Activated naive CD8-positive, alpha-beta T cell treated with anti-CD3 and anti-CD28 coated beads, Interleukin-2, amount 50 U/mL, for 24 hours (primary cell): ENCODE results near the gene GRIK2.

Source experiments
- ATAC-seq: fragments of 150-1000 bp; cut with Tn5 transposase; one replicate; pipeline ENCODE4 v1.10.0; 2021
- DNase-seq: peaks from one replicate; pipeline ENCODE4 v3.0.0; 2021
- H3K27ac Mint-ChIP-seq: one replicate; pipeline ENCODE4 v1.8.0; 2021; ENCODE audit warnings: mild to moderate bottlenecking, mixed read lengths
- H3K27me3 Mint-ChIP-seq: one replicate; pipeline ENCODE4 v1.8.0; 2021; ENCODE audit warnings: mixed read lengths
- H3K36me3 Mint-ChIP-seq: one replicate; pipeline ENCODE4 v1.8.0; 2021; ENCODE audit warnings: low read depth, mixed read lengths
- H3K4me1 Mint-ChIP-seq: one replicate; pipeline ENCODE4 v1.8.0; 2021; ENCODE audit warnings: mixed read lengths
- H3K4me3 Mint-ChIP-seq: one replicate; pipeline ENCODE4 v1.8.0; 2021; ENCODE audit warnings: mild to moderate bottlenecking, moderate library complexity, mixed read lengths
- H3K9me3 Mint-ChIP-seq: one replicate; pipeline ENCODE4 v1.8.0; 2021; ENCODE audit warnings: mixed read lengths

The GRIK2 gene

DNA sequence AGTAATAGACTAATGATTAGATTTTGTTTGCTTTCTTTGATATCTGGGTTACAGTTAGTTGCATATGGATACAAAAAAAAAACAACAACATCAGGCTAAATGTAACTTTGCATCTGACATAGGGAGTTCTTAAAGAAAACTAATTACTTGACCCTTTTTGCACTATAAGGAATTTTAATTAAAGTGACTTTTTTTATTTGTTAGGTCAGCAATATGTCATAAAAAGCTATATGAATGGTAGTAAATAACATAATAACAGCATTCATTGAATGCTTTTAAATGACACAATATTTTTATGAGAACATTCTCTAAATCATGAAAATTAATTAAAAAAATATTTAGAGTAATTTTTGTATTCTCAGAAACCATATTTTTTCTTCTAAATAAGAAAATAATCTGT, 183.6 kb downstream of the GRIK2 start:
- no peaks in the 10 kb centered on the region for H3K36me3 Mint-ChIP-seq
- H3K9me3 Mint-ChIP-seq, result peaks cover 9% of the 10 kb centered on the region
- no peaks in the 10 kb centered on the region for H3K27me3 Mint-ChIP-seq
- no peak overlapping the region for H3K27ac Mint-ChIP-seq
- DNase-seq (no peak), ATAC-seq (no peak)
- H3K4me3 Mint-ChIP-seq, result no peak overlapping the region
- no peaks in the 10 kb centered on the region for H3K4me1 Mint-ChIP-seq

DNA sequence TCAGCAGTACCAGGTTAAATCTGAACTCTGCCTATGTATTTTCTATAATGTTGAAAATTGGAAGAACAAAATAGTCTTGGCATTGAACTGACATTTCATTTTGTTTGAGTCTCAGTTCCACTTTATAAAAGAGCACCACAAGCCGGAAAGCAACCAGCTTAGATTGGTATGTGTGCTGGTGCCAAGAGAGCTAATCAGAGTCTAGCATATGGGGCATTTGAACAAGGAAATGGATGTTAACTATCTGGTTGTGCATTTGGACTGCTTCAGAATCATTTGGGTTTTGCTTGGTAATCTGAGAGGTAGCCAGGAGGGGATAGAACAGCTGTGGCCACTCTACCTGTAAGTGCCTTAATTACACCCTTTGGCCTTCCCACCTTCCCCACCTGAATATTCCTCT, 184.8 kb downstream of the GRIK2 start:
- H3K27me3 Mint-ChIP-seq, result no peaks in the 10 kb centered on the region
- DNase-seq (no peak), ATAC-seq (no peak)
- peaks cover 6% of the 10 kb centered on the region for H3K9me3 Mint-ChIP-seq
- no peak overlapping the region for H3K27ac Mint-ChIP-seq
- no peaks in the 10 kb centered on the region for H3K4me1 Mint-ChIP-seq
- H3K4me3 Mint-ChIP-seq, result no peak overlapping the region
- no peaks in the 10 kb centered on the region for H3K36me3 Mint-ChIP-seq

DNA sequence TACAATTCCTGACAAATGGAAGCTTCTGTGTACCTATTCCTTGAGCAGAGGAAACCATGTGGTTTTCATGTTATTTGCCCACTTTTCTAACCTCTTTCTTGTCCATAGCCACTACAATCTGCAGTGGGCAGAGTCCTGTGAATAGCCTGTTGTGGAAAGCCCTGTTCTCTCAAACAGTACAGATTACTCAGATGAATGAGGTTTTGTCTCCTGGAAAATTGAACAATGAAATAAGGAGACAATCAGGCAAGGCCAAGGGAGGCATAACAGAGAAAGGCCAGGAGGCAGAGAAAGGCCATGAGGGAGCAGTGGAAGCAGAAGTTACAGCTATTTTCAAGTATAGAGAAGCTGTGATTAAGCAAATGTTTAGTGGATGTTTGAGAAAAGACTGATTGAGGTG, 189.3 kb downstream of the GRIK2 start:
- Mint-ChIP-seq H3K9me3 (peaks cover 6% of the 10 kb centered on the region), H3K4me1 (no peaks in the 10 kb centered on the region), H3K4me3 (no peak overlapping the region), H3K36me3 (no peaks in the 10 kb centered on the region), H3K27me3 (no peaks in the 10 kb centered on the region), H3K27ac (no peak overlapping the region)
- ATAC-seq (no peak), DNase-seq (no peak)

DNA sequence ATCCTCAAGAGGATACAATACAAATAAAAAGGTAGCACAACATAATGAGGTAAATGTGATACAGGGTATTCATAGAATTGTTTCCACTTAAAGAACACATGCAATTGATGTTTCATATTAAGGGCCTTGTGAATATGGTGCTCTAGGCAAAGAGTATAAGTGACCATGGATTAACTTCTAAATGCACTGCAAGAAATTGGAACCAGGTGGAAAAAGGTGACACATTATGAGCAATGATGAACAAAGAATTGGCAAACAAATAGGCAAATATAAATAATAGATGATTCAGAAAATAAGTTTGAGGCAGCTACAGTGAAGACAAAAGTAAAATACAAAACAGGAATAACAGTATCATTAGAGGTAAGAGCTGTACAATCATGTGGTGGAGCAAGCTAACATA, 192.0 kb downstream of the GRIK2 start:
- Mint-ChIP-seq H3K9me3 (peaks cover under 1% of the 10 kb centered on the region), H3K4me1 (no peaks in the 10 kb centered on the region), H3K27ac (no peak overlapping the region), H3K27me3 (no peaks in the 10 kb centered on the region), H3K36me3 (no peaks in the 10 kb centered on the region), H3K4me3 (no peak overlapping the region)
- ATAC-seq (no peak), DNase-seq (no peak)

DNA sequence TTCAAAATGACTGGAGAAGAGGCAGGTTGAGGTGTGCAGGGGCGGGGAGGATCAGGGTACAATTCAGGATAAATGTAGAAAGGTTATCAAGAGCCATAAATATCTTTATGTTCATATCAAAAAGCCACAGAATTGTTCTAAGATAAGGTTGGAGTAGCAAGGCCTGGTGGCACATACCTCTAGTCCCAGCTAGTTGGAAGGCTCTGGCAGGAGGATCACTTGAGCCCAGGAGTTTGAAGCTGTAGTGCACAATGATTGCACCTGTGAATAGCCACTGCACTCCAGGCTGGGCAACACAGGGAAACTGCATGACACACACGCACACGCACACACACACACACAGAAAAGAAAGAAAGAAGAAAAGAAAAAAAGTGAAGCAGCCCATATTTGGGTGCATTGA, 194.8 kb downstream of the GRIK2 start:
- Mint-ChIP-seq H3K27me3 (no peaks in the 10 kb centered on the region), H3K36me3 (no peaks in the 10 kb centered on the region), H3K9me3 (no peaks in the 10 kb centered on the region), H3K4me1 (no peaks in the 10 kb centered on the region), H3K4me3 (no peak overlapping the region), H3K27ac (no peak overlapping the region)
- ATAC-seq, result no peak
- no peak for DNase-seq

DNA sequence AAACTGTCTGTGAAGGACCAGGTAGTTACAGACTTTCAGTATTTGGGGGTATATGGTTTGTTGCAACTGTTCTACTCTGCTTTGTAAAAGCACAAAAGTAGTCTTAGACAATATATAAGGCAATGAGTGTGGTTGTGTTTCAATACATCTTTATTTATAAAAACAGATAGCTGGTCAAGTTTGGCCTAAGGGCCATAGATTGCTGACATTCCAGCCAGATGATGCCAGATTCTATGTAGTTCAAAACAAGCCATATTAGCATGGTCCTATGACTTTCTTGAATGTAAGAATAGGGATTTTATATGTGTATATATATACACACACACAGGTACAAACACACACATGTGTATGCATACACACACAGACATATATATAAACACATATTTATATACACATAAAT, 201.8 kb downstream of the GRIK2 start:
- H3K4me1 Mint-ChIP-seq, result no peaks in the 10 kb centered on the region
- H3K9me3 Mint-ChIP-seq, result peaks cover 6% of the 10 kb centered on the region
- no peak overlapping the region for H3K27ac Mint-ChIP-seq
- ATAC-seq (no peak), DNase-seq (no peak)
- no peaks in the 10 kb centered on the region for H3K36me3 Mint-ChIP-seq
- H3K27me3 Mint-ChIP-seq, result no peaks in the 10 kb centered on the region
- no peak overlapping the region for H3K4me3 Mint-ChIP-seq

DNA sequence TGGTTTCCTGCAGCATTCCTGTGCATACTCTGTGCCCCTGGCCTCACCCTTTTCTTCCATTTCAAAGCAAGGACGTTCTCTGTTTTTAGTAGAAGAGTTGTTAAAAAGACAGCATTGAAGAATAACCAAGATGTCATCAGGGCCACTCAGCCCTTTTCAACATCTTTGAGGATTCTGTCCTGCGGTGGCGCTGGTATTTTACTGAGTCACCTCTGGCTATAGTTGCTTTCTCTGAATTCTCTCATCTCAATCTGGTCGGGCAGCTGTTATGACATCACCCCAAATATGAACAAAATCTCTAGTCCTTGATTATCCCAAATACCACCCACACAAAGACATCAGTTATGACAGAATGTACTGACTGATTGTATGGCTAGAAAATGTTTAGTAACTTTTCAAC, 204.2 kb downstream of the GRIK2 start:
- Mint-ChIP-seq H3K4me3 (no peak overlapping the region), H3K27me3 (no peaks in the 10 kb centered on the region), H3K36me3 (no peaks in the 10 kb centered on the region), H3K4me1 (no peaks in the 10 kb centered on the region), H3K27ac (no peak overlapping the region), H3K9me3 (peaks cover 6% of the 10 kb centered on the region)
- DNase-seq (no peak), ATAC-seq (no peak)

DNA sequence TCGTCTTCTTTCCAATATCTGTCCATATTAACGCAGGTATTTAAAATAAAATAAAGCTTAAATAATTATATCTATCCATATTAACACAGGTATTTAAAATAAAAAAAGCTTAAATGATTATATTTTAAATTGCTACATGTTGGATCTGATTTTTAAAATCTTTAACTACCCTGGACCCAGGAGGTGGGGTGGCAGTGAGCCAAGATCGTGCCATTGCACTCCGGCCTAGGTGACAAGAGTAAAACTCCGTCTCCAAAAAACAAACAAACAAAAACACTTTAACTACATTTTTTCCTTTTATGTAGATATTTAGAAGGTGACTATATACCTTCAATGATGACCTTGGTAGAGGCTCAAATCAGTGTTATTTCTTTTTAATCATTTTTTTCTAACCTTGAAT, 211.9 kb downstream of the GRIK2 start:
- ATAC-seq (no peak), DNase-seq (no peak)
- H3K9me3 Mint-ChIP-seq, result no peaks in the 10 kb centered on the region
- no peaks in the 10 kb centered on the region for H3K4me1 Mint-ChIP-seq
- no peaks in the 10 kb centered on the region for H3K27me3 Mint-ChIP-seq
- no peak overlapping the region for H3K27ac Mint-ChIP-seq
- H3K4me3 Mint-ChIP-seq, result no peak overlapping the region
- H3K36me3 Mint-ChIP-seq, result no peaks in the 10 kb centered on the region

DNA sequence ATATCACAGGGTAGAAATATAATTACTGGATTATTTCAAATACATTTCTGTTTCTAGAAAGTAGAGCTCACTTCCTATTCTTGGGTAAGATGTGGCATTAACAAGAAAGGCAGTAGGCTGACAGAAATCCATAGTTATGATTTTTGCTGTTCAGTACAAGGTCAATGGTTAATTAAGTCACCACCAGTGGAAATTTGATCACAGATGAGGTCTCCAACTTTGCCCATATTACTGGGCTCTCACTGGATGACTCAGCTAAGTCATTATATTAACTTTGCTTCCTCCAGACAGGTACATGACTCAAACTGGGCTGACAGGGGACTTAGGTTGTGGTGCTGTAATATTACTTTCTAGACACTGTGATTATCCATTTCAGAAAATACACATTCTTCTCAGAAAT, 212.4 kb downstream of the GRIK2 start:
- Mint-ChIP-seq H3K4me1 (no peaks in the 10 kb centered on the region), H3K9me3 (no peaks in the 10 kb centered on the region), H3K27me3 (no peaks in the 10 kb centered on the region), H3K27ac (no peak overlapping the region), H3K4me3 (no peak overlapping the region), H3K36me3 (no peaks in the 10 kb centered on the region)
- ATAC-seq (no peak), DNase-seq (no peak)

DNA sequence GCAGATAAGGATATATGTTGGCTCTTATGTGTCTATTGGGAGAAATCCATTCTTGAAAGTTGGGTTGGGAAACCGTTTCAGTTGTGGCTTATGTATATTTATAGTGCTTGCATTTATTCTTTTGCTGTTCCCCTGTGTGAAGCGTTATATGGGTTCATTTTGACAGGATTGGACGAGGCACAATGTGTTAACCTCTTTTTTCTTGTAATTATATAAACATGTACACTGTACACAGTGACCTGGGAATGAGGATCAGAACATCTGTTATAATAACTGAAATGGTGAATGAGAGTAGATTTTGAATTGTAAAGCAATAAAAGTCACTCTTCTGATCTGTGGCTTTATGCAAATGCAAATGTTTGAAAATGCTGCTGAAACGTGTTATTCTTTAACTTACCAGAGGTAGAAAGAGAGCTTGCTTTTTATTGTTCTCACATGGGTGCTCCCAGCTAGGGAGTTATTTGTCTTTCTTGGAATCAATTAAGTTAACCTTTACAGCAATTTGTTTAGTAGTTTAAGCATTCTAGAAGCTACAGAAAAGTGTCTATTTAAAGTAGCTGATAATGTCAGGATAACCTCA, 213.7 kb downstream of the GRIK2 start:
- ATAC-seq, result no peak
- Mint-ChIP-seq H3K4me3 (no peak overlapping the region), H3K36me3 (no peaks in the 10 kb centered on the region)

DNA sequence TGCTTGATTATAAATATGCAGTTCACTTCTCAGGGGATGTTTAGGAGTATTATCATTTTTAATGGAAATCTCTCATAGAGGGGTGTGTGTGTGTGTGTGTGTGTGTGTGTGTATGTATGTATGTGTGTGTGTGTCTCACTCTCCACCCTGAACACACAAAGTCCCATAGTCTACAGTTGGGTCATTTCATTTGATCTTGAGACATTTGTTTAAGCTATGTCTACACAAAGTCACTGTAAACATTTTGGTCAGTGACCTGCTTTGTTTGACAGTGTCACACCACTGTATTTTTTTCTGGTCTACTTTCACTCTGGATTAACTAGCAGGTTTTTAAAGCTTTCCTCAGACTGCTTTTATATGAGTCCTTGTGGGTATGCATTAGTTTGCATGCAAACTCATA, 215.2 kb downstream of the GRIK2 start:
- Mint-ChIP-seq H3K4me1 (no peaks in the 10 kb centered on the region), H3K9me3 (no peaks in the 10 kb centered on the region), H3K4me3 (no peak overlapping the region), H3K27me3 (no peaks in the 10 kb centered on the region), H3K27ac (no peak overlapping the region), H3K36me3 (no peaks in the 10 kb centered on the region)
- no peak for ATAC-seq
- DNase-seq, result no peak

More for the DNA sequence above, 213.7 kb downstream of the GRIK2 start:
- Mint-ChIP-seq H3K9me3 (no peaks in the 10 kb centered on the region), H3K4me1 (no peaks in the 10 kb centered on the region), H3K27me3 (no peaks in the 10 kb centered on the region), H3K27ac (no peak overlapping the region)
- DNase-seq, result no peak

DNA sequence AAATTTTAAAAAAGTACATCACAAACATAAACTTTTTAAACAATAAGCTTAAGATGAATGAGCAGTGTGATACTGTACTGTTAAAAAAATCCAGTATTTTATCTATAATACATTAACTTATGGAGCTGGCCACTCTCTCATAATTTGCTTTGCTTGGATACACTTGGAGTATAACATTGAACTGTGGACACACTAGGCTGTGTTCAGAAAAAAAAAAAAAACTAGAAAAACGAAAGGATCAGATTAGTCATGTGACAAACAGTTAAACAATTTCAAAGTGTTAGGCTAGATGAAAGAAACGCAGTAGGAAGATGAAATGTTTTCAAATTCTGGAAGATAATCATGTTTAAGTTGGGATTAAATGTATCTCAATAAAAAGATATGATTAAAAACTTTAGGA, 220.0 kb downstream of the GRIK2 start:
- no peaks in the 10 kb centered on the region for H3K4me1 Mint-ChIP-seq
- H3K4me3 Mint-ChIP-seq, result no peak overlapping the region
- no peaks in the 10 kb centered on the region for H3K9me3 Mint-ChIP-seq
- ATAC-seq (no peak), DNase-seq (no peak)
- H3K27me3 Mint-ChIP-seq, result no peaks in the 10 kb centered on the region
- H3K36me3 Mint-ChIP-seq, result no peaks in the 10 kb centered on the region
- H3K27ac Mint-ChIP-seq, result no peak overlapping the region

DNA sequence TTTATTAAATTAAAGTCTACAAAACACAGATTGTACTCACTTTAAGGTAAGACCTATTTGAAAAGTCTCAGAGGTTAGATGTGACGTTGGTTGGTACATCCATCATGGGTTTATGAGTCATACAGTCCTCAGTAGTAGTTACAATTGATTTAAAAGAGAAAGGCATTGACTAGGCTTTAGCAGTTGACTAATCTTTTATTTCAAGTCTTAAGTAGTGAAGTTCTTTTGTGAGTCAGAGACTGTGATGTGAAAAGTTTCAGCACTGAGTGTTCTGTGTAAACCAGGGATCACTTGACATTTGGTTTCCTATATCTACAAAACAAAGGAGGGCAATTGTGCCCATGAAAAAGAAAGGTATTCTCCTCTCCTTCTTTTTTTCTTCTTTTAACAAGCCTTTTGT, 221.3 kb downstream of the GRIK2 start:
- Mint-ChIP-seq H3K27ac (no peak overlapping the region), H3K36me3 (no peaks in the 10 kb centered on the region), H3K27me3 (no peaks in the 10 kb centered on the region), H3K9me3 (no peaks in the 10 kb centered on the region), H3K4me1 (no peaks in the 10 kb centered on the region), H3K4me3 (no peak overlapping the region)
- ATAC-seq (peak; percentile 46), DNase-seq (no peak)

DNA sequence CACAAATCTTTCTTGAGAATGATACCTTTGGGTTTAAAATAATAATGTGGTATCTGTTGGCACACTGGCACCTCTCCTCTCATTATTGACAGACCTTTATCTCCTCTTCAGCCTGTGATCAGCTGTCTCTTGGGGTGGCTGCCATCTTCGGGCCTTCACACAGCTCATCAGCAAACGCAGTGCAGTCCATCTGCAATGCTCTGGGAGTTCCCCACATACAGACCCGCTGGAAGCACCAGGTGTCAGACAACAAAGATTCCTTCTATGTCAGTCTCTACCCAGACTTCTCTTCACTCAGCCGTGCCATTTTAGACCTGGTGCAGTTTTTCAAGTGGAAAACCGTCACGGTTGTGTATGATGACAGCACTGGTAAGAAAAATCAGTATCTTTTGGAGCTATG, 232.8 kb downstream of the GRIK2 start:
- H3K27ac Mint-ChIP-seq, result no peak overlapping the region
- H3K4me1 Mint-ChIP-seq, result no peaks in the 10 kb centered on the region
- ATAC-seq, result no peak
- H3K4me3 Mint-ChIP-seq, result no peak overlapping the region
- H3K36me3 Mint-ChIP-seq, result no peaks in the 10 kb centered on the region
- no peaks in the 10 kb centered on the region for H3K27me3 Mint-ChIP-seq
- DNase-seq, result no peak
- no peaks in the 10 kb centered on the region for H3K9me3 Mint-ChIP-seq

DNA sequence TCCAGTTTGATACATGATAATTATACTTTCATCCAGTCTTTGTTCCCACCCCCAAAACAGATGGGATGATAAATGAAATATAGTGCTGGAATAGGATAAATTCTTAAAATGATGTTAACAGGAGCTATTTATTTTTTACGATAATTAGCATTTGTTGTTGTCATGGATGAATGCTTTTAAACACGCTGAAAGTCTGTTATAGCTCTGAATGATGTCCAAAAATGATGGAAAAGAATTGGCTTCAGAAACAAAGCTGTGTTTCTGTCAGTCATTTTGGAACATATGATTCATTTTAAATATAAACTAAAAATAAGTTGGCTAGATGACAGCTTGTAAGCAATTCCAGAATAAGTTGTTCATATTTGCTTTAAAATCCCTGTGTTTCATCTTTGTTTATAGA, 237.4 kb downstream of the GRIK2 start:
- Mint-ChIP-seq H3K4me1 (no peaks in the 10 kb centered on the region), H3K27me3 (no peaks in the 10 kb centered on the region), H3K27ac (no peak overlapping the region), H3K4me3 (no peak overlapping the region), H3K36me3 (no peaks in the 10 kb centered on the region), H3K9me3 (peaks cover 5% of the 10 kb centered on the region)
- DNase-seq (no peak), ATAC-seq (no peak)

DNA sequence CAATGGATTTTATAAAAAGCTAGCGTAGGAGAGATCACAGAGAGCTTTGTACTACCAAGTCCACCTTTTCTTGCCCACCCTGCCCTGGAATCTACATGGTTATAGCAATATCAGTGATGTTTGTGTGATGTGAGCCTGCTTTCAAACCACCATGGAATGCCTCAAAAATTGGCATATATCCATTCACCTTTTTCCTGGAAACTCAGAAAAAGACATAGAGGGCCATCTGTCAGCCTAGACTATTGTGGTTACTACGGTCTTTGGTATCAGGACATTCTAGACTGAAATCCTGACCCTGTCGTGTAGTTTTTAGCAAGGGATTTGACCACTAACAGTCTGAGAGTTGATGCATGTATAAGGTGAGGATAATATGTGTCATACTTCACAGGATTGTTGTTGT, 239.6 kb downstream of the GRIK2 start:
- H3K36me3 Mint-ChIP-seq, result no peaks in the 10 kb centered on the region
- H3K27me3 Mint-ChIP-seq, result no peaks in the 10 kb centered on the region
- H3K9me3 Mint-ChIP-seq, result peaks cover 8% of the 10 kb centered on the region
- no peaks in the 10 kb centered on the region for H3K4me1 Mint-ChIP-seq
- DNase-seq (no peak), ATAC-seq (no peak)
- no peak overlapping the region for H3K27ac Mint-ChIP-seq
- H3K4me3 Mint-ChIP-seq, result no peak overlapping the region
